GM12801 (cell line): ENCODE data around the gene FCRL1.

Source experiments
- TF ChIP-seq, protein P1 (sequence below): IDR thresholded peaks from one replicate; pipeline ENCODE4 v1.5.1; 2011; ENCODE audit warnings: control low read depth; ENCODE audit not compliant: insufficient read length; ENCODE audit errors: extremely low read depth

The FCRL1 gene

GRCh38 chr1:157758018-157758417 is 61.9 kb downstream of the FCRL1 start:
- TF ChIP-seq, protein P1, sequence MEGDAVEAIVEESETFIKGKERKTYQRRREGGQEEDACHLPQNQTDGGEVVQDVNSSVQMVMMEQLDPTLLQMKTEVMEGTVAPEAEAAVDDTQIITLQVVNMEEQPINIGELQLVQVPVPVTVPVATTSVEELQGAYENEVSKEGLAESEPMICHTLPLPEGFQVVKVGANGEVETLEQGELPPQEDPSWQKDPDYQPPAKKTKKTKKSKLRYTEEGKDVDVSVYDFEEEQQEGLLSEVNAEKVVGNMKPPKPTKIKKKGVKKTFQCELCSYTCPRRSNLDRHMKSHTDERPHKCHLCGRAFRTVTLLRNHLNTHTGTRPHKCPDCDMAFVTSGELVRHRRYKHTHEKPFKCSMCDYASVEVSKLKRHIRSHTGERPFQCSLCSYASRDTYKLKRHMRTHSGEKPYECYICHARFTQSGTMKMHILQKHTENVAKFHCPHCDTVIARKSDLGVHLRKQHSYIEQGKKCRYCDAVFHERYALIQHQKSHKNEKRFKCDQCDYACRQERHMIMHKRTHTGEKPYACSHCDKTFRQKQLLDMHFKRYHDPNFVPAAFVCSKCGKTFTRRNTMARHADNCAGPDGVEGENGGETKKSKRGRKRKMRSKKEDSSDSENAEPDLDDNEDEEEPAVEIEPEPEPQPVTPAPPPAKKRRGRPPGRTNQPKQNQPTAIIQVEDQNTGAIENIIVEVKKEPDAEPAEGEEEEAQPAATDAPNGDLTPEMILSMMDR: no peak

DNA sequence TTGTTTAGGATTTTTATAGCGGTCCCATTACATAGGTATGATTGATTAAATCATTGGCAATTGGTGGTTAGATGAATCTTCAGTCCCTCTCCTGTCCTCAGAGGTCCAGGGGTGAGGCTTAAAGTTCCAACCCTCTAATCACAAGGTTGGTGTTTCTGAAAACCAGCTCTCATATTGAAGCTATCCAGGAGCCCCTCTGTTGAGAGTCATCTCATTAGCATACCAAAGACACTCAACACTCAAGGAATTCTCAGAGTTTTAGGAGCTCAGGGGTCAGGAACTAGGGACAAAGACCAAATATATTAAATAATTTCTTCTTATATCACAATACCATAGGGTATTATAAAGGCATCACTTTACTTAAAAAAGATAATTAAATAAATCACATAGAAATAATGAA is 66.3 kb downstream of the FCRL1 start:
- TF ChIP-seq, protein P1: no peak

- TF ChIP-seq, protein P1: no peak
Observed at GRCh38 chr1:157751283-157751682, 68.6 kb downstream of the FCRL1 start.

- TF ChIP-seq, protein P1: no peak
Observed at GRCh38 chr1:157748262-157748817, 71.6 kb downstream of the FCRL1 start.
